ENCODE results near the gene CARTPT. TPM values are rescaled to one million over a fixed set of nuclear protein-coding genes. Genes with fewer than 3 reads are reported as not detected.

Gene CARTPT
- total RNA-seq, 1 experiment from 2014 or later = not detected

GRCh38 chr5:71681296-71681695 lies 37.8 kb upstream of the CARTPT start:
- intact Hi-C loops (cut with micrococcal nuclease) = no loop called here
- no peak for TF ChIP-seq MAX (IDR thresholded peaks at IDR 0.05)
- no peak for TF ChIP-seq REST (IDR thresholded peaks at IDR 0.05; ENCODE audit: low read depth)
- TF ChIP-seq EZH2phosphoT487 (IDR thresholded peaks at IDR 0.05; ENCODE audit: borderline replicate concordance) = no peak
- TF ChIP-seq FOSL1 (IDR thresholded peaks at IDR 0.05; ENCODE audit: low read depth) = no peak
- TF ChIP-seq CTCF (IDR thresholded peaks at IDR 0.05 in 2 of 3, conservative IDR thresholded peaks at IDR 0.05 in 1 of 3; ENCODE audit: borderline replicate concordance in 1 of 3, insufficient read depth in 1 of 3, low read depth in 2 of 3, low read length in 2 of 3) = no peak
- TF ChIP-seq ZFX (IDR thresholded peaks at IDR 0.05) = no peak
- no peak for TF ChIP-seq ATF3 (IDR thresholded peaks at IDR 0.05)
- no peak for TF ChIP-seq ZNF274 (IDR thresholded peaks at IDR 0.05; ENCODE audit: low read depth, low read length)
- no peak for TF ChIP-seq SIN3A (IDR thresholded peaks at IDR 0.05; ENCODE audit: low read depth)
- TF ChIP-seq CBX3 (IDR thresholded peaks at IDR 0.05; ENCODE audit: low read depth) = no peak
- Histone ChIP-seq H3K9ac (ENCODE audit: low read length) (no peak overlapping the region), H3K27me3 (ENCODE audit: insufficient read depth, low read length) (0 out of 2 replicates have a peak, but pooled peaks cover 6% of the 10 kb centered on the region), H3K9me2 (ENCODE audit: insufficient read depth) (no peaks in the 10 kb centered on the region), H4K20me1 (ENCODE audit: insufficient read depth) (no peaks in the 10 kb centered on the region), H3K79me2 (ENCODE audit: insufficient read depth, low read length) (no peaks in the 10 kb centered on the region), H3K36me3 (ENCODE audit: control insufficient read depth in 1 of 2, insufficient read depth in 2 of 2, low read length in 2 of 2) (no peaks in the 10 kb centered on the region), H3K4me3 (replicated peaks in 1 of 2; ENCODE audit: low read depth in 1 of 2, low read length in 2 of 2) (no peak overlapping the region), H3K4me1 (ENCODE audit: control insufficient read depth in 1 of 2, insufficient read depth in 2 of 2, low read length in 2 of 2) (no peaks in the 10 kb centered on the region), H3K4me2 (ENCODE audit: low read length) (no peak overlapping the region), H2AFZ (ENCODE audit: low read depth, low read length, poor library complexity, severe bottlenecking) (no peak overlapping the region), H3K27ac (ENCODE audit: low read depth, low read length) (no peak overlapping the region), H3K9me3 (ENCODE audit: control insufficient read depth in 1 of 2, insufficient read depth in 1 of 2, low read depth in 1 of 2, low read length in 2 of 2) (no peaks in the 10 kb centered on the region)
- CTCF ChIA-PET = no interaction called here
- DNase-seq (ENCODE audit: low read depth, low spot score) = no peak
- RAD21 ChIA-PET (ENCODE audit: low non-redundant PET in 1 of 2, low total read pairs in 2 of 2, uncharacterized antibody in 2 of 2, unreplicated experiment in 2 of 2) = no interaction called here
- POLR2A ChIA-PET = no interaction called here
- BruUV-seq (replicated peaks) = no TSS peak
- ATAC-seq = no peak

Data from HCT116 (cell line).